ENCODE data around the gene ALG5. TPM values are rescaled to one million over a fixed set of nuclear protein-coding genes. Genes with fewer than 3 reads are reported as not detected.
A peak's percentile ranks its signal among the peaks of the same experiment; 100 is the strongest.

ALG5 gene
- 10 to 100 TPM in 2 of 4 donors, 1 to 10 TPM in 2; 3.8 to 33.8 (median 14.1) TPM for total RNA-seq

DNA sequence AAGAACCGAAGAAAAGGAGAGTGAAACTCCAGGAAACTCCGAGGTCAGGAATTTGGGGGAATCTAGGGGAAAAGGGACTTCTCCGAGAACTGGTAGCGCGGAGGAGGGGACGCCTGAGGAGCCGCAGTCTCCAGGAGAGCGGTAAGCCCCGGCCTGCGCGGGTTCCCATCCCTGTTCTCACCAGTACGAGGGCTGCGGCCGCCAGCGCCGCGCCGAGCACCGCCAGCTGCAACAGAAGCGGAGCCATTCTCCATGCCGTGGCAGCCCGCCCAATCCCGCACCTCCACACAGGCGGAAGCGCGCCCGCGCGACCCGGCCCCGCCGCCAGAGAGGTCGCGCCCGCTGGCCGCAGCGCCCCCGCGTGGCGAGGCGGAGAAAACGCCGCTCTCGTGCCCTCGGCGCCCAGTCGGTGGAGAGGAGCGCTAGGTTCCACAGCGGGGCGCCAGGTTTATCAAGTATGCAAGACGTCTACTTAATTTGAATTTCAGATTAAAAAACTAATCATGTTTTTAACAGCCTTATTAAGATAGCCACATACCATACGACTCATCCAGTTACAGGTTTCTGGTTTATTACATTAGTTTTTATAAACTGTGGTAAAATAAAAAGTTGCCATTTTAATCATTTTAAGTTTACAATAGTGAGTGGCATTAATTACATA is at the start of gene ALG5:
TSS of gene ALG5 (minus strand) at position 287 of the 661 bp plus-strand sequence. CDS start at position 247, 40 bp downstream.
- H3K27me3 ChIP-seq = no peaks in the 10 kb centered on the region

DNA sequence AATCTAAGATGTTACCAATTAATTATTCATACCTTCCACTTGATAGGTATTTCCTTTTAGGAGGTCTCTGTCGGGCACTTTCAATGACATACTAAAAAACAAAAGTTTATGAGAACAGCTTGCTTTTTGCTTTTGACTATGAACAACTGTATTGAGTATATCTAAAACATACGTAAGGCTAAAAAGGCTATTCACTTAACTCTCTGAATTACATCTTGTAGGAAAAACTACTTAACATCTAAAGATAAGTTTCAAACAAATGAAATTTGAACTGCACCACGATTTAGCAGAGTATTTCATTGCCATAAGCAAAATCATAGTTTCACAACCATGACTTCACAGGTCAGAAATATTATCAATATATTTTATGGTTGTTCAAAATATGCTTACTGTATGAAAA is 48.7 kb upstream of the ALG5 start:
- in situ Hi-C loops (cut with MboI; ENCODE audit: low pct_ligation_motif_present in 1 of 4, low pct_unique_long_range_greater_than_20kb in 1 of 4, low sequenced_read_pairs in 3 of 4) = no loop called here
- no peak for DNase-seq
- WGBS, 2 donors (ENCODE audit: low coverage in 1 of 2) = 82 to 89% methylated on average over 3 of the region's 3 CpGs
- no peak overlapping the region for H3K4me3 ChIP-seq
- H3K27me3 ChIP-seq = no peaks in the 10 kb centered on the region
- TF ChIP-seq POLR2AphosphoS5 (IDR thresholded peaks at IDR 0.05) = no peak
- TF ChIP-seq EP300 (IDR thresholded peaks at IDR 0.05; ENCODE audit: low read depth) = no peak
- no peak for TF ChIP-seq CTCF (IDR thresholded peaks at IDR 0.05)
- TF ChIP-seq POLR2A (IDR thresholded peaks at IDR 0.05) = no peak
- no peak overlapping the region for H3K27ac ChIP-seq
- no peaks in the 10 kb centered on the region for H3K9me3 ChIP-seq
- peaks cover 0 to 37% (median 9%) of the 10 kb centered on the region in 4 donors for H3K36me3 ChIP-seq
- H3K4me1 ChIP-seq = peaks cover 0 to 13% (median 6%) of the 10 kb centered on the region in 4 donors
- intact Hi-C loops (cut with DNase I; ENCODE audit: low total_unique reads) = no loop called here

More for the DNA sequence above, at the start of gene ALG5:
- 0% methylated on average over 51 of the region's 52 CpGs; no CpG with 5 or more reads in 1 of the 2 donors for WGBS, 2 donors (ENCODE audit: low coverage in 1 of 2)
- intact Hi-C loops (cut with DNase I; ENCODE audit: low total_unique reads) (loop anchor here (10.0 kb wide), 1 partner anchor 144 kb away; no protein-coding TSS in a partner anchor), in situ Hi-C loops (cut with MboI; ENCODE audit: low pct_ligation_motif_present in 1 of 4, low pct_unique_long_range_greater_than_20kb in 1 of 4, low sequenced_read_pairs in 3 of 4) (loop anchor here in 1 of 4 donors (25.0 kb wide), 1 partner anchor 137 kb away; no protein-coding TSS in a partner anchor)
- peak within 1 kb of the TSS; percentile 91 to 92 (median 91) for H3K4me3 ChIP-seq
- peaks cover 5 to 26% (median 19%) of the 10 kb centered on the region in 4 donors for H3K4me1 ChIP-seq
- TF ChIP-seq EP300 (IDR thresholded peaks at IDR 0.05; ENCODE audit: low read depth) = no peak
- peak; percentile 64 to 97 (median 92) for TF ChIP-seq CTCF (IDR thresholded peaks at IDR 0.05)
- peak; percentile 74 for TF ChIP-seq POLR2A (IDR thresholded peaks at IDR 0.05)
- TF ChIP-seq POLR2AphosphoS5 (IDR thresholded peaks at IDR 0.05) = peak in 2 of 3 donors; percentile 61 to 84
- H3K36me3 ChIP-seq = peaks cover 0 to 6% (median 2%) of the 10 kb centered on the region in 4 donors
- no peaks in the 10 kb centered on the region for H3K9me3 ChIP-seq
- H3K27ac ChIP-seq = peak within 1 kb of the TSS; percentile 95 to 100 (median 96)
- DNase-seq = peak; percentile 93

GRCh38 chr13:37047032-37047431 is 47.9 kb upstream of the ALG5 start:
- no peak for DNase-seq
- 8 to 44% methylated on average over 2 of the region's 2 CpGs for WGBS, 2 donors (ENCODE audit: low coverage in 1 of 2)
- in situ Hi-C loops (cut with MboI; ENCODE audit: low pct_ligation_motif_present in 1 of 4, low pct_unique_long_range_greater_than_20kb in 1 of 4, low sequenced_read_pairs in 3 of 4) = no loop called here
- H3K9me3 ChIP-seq = no peaks in the 10 kb centered on the region
- no peak overlapping the region for H3K4me3 ChIP-seq
- peaks cover 0 to 45% (median 10%) of the 10 kb centered on the region in 4 donors for H3K36me3 ChIP-seq
- intact Hi-C loops (cut with DNase I; ENCODE audit: low total_unique reads) = no loop called here
- H3K27ac ChIP-seq = no peak overlapping the region
- H3K4me1 ChIP-seq = peaks cover 0 to 11% (median 3%) of the 10 kb centered on the region in 4 donors
- TF ChIP-seq CTCF (IDR thresholded peaks at IDR 0.05) = no peak
- H3K27me3 ChIP-seq = no peaks in the 10 kb centered on the region

GRCh38 chr13:37046062-37046461 is 46.9 kb upstream of the ALG5 start:
- Histone ChIP-seq H3K36me3 (peaks cover 0 to 54% (median 15%) of the 10 kb centered on the region in 4 donors), H3K4me3 (no peak overlapping the region), H3K9me3 (no peaks in the 10 kb centered on the region), H3K27ac (no peak overlapping the region), H3K27me3 (no peaks in the 10 kb centered on the region), H3K4me1 (peaks cover 0 to 5% (median 2%) of the 10 kb centered on the region in 4 donors)
- intact Hi-C loops (cut with DNase I; ENCODE audit: low total_unique reads) = no loop called here
- no peak for DNase-seq
- WGBS, 2 donors (ENCODE audit: low coverage in 1 of 2) = 94 to 100% methylated on average over 1 of the region's 1 CpG
- in situ Hi-C loops (cut with MboI; ENCODE audit: low pct_ligation_motif_present in 1 of 4, low pct_unique_long_range_greater_than_20kb in 1 of 4, low sequenced_read_pairs in 3 of 4) = no loop called here
- TF ChIP-seq EP300 (IDR thresholded peaks at IDR 0.05; ENCODE audit: low read depth) = no peak
- no peak for TF ChIP-seq POLR2AphosphoS5 (IDR thresholded peaks at IDR 0.05)

Measured in transverse colon (tissue), 4 donors.